NB4 (cell line): ENCODE measurements around the gene CUL9.

Experiments used
- POLR2A ChIP-seq: IDR thresholded peaks from 2 replicates; pipeline ENCODE4 v1.6.1; 2011; ENCODE audit warnings: mild to moderate bottlenecking; ENCODE audit not compliant: insufficient read length; ENCODE audit errors: extremely low read depth
- TF ChIP-seq, protein P1 (sequence below): IDR thresholded peaks from one replicate; pipeline ENCODE4 v1.5.1; 2012; ENCODE audit warnings: low read depth, low read length

DNA sequence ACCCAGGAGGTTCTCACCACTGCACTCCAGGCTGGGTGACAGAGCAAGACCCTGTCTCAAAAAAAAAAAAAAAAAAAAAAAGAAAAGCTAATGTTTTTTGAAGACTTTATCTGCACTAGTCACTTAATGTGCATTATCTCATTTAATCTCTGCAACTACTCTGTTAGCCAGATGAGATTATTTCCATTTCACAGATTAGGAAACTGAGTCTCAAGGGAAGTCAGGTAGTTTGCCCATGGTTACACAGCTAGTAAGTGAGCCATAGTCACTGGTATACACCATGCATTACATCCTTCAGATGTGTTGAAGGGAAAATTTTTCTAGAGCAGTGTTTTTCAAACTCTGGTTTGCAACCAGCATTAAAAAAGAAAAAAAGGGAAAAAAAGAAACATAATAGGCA, 18.1 kb upstream of the CUL9 start:
- TF ChIP-seq, protein P1, sequence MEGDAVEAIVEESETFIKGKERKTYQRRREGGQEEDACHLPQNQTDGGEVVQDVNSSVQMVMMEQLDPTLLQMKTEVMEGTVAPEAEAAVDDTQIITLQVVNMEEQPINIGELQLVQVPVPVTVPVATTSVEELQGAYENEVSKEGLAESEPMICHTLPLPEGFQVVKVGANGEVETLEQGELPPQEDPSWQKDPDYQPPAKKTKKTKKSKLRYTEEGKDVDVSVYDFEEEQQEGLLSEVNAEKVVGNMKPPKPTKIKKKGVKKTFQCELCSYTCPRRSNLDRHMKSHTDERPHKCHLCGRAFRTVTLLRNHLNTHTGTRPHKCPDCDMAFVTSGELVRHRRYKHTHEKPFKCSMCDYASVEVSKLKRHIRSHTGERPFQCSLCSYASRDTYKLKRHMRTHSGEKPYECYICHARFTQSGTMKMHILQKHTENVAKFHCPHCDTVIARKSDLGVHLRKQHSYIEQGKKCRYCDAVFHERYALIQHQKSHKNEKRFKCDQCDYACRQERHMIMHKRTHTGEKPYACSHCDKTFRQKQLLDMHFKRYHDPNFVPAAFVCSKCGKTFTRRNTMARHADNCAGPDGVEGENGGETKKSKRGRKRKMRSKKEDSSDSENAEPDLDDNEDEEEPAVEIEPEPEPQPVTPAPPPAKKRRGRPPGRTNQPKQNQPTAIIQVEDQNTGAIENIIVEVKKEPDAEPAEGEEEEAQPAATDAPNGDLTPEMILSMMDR = no peak
- no peak for TF ChIP-seq POLR2A
